Measurements from ENCODE around the gene CD160.
"Not testable (repeated sequence)": the region's sequence is repeated elsewhere in the genome, so short reads cannot be mapped to it uniquely, and the experiment has no call there.

The CD160 gene

DNA sequence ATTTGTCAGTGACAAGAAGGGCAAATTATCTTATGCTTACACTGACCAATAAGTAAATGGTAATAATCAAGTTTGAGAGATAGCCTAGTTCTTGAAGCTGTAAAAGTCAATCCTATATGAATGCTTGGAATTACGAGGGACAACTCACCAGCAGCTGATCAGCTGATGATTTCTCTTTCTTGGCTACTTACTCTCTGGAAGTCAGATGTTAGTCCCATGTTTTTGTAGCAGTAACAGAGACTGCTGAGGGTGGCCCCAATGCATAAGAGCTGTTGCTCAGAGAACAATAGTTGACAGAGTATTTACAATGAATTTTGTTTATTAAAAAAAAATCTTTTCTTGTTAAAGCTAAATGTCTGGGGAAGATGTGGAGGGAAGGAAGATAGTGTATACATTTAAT, 39.3 kb downstream of the CD160 start:
- DNase-seq (ENCODE audit: low spot score): no peak

DNA sequence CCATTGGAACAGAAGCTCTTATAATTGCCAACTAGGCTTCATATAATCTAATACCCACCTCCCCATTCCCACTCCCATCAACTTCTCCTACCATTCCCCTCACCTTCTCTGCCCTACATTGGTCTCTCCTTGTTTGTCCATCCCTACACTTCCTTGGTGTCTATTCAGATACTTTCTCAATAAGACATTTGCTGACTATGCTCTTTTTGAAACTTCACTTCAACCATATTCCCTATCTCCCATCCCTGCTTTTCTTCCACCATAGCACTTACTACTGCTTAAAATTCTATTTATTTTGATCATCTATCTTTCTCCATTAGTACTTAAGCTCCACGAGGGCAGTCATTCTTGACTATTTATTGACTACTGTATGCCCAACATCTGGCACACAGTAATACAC, 40.4 kb downstream of the CD160 start:
- DNase-seq (ENCODE audit: low spot score): no peak

DNA sequence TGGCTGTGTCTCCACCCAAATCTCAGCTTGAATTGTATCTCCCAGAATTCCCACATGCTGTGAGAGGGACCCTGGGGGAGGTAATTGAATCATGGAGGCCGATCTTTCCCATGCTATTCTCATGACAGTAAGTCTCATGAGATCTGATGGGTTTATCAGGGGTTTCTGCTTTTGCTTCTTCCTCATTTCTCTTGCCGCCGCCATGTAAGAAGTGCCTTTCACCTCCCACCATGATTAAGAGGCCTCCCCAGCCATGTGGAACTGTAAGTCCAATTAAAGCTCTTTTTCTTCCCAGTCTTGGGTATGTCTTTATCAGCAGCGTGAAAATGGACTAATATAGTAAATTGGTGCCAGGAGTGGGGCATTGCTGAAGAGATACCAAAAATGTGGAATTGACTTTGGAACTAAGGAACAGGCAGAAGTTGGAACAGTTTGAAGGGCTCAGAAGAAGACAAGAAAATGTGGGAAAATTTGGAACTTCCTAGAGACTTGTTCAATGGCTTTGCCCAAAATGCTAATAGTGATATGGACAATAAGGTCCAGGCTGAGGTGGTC, 41.2 kb downstream of the CD160 start:
- DNase-seq (ENCODE audit: low spot score): not testable (repeated sequence)

DNA sequence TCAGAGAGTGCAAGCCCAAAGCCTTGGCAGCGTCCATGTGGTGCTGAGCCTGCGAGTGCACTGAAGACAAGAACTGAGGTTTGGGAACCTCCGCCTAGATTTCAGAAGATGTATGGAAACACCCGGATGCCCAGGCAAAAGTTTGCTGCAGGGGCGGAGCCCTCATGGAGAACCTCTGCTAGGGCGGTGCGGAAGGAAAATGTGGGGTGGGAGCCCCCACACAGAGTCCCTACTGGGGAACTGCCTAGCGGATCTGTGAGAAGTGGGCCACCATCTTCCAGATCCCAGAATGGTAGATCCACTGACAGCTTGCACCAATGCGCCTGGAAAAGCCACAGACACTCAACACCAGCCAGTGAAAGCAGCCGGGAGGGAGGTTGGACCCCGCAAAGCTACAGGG, 42.2 kb downstream of the CD160 start:
- not testable (repeated sequence) for DNase-seq (ENCODE audit: low spot score)

DNA sequence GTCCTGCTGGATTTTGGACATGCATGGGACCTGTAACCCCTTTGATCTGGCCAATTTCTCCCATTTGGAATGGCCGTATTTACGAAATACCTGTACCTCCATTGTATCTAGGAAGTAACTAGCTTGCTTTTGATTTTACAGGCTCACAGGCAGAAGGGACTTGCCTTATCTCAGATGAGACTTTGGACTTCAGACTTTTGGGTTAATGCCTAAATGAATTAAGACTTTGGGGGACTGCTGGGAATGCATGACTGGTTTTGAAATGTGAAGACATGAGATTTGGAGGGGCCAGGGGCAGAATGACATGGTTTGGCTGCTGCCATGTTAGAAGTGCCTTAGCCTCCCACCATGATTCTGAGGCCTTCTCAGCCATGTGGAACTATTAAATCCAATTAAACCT, 42.7 kb downstream of the CD160 start:
- DNase-seq (ENCODE audit: low spot score): not testable (repeated sequence)

DNA sequence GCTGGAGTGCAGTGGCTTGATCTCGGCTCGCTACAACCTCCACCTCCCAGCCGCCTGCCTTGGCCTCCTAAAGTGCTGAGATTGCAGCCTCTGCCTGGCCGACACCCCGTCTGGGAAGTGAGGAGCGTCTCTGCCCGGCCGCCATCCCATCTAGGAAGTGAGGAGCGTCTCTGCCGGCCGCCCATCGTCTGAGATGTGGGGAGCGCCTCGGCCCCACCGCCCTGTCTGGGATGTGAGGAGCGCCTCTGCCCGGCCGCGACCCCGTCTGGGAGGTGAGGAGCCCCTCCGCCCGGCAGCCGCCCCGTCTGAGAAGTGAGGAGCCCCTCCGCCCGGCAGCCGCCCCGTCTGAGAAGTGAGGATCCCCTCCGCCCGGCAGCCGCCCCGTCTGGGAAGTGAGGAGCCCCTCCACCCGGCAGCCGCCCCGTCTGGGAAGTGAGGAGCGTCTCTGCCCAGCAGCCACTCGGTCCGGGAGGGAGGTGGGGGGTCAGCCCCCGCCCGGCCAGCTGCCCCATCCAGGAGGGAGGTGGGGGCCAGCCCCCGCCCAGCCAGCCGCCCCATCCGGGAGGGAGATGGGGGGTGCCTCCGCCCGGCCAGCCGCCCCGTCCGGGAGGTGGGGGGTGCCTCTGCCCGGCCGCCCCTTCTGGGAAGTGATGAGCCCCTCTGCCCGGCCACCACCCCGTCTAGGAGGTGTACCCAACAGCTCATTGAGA, 45.1 kb downstream of the CD160 start:
- not testable (repeated sequence) for DNase-seq (ENCODE audit: low spot score)

DNA sequence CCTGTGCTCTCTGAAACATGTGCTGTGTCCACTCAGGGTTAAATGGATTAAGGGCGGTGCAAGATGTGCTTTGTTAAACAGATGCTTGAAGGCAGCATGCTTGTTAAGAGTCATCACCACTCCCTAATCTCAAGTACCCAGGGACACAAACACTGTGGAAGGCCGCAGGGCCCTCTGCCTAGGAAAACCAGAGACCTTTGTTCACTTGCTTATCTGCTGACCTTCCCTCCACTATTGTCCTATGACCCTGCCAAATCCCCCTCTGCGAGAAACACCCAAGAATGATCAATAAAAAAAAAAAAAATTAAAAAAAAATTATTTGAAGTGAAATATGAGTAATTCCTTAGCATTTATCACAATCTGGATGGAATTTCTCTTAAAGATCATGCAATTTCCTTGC, 45.8 kb downstream of the CD160 start:
- not testable (repeated sequence) for DNase-seq (ENCODE audit: low spot score)

DNA sequence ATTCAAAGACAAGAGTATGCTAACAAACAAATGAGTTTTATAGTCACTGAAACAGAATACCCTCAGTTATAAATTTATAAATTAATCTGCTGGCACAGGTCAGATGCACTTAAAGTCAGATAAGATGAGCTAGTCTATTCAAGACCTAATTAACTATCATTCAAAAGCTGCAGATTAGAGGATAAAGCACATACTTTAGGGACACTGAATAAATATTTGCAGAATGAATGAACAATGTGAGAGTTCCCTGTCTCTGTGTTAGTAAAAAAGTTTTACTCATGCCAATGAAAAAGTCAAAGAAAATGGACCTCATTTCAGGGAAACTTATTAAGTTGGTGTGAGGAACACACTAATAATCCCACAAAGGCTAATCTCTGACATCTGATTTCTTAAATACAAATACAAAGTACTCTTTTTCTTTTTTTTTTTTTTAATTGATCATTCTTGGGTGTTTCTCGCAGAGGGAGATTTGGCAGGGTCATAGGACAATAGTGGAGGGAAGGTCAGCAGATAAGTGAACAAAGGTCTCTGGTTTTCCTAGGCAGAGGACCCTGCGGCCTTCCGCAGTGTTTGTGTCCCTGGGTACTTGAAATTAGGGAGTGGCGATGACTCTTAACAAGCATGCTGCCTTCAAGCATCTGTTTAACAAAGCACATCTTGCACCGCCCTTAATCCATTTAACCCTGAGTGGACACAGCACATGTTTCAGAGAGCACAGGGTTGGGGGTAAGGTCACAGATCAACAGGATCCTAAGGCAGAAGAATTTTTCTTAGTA, 46.5 kb downstream of the CD160 start:
- DNase-seq (ENCODE audit: low spot score): not testable (repeated sequence)

DNA sequence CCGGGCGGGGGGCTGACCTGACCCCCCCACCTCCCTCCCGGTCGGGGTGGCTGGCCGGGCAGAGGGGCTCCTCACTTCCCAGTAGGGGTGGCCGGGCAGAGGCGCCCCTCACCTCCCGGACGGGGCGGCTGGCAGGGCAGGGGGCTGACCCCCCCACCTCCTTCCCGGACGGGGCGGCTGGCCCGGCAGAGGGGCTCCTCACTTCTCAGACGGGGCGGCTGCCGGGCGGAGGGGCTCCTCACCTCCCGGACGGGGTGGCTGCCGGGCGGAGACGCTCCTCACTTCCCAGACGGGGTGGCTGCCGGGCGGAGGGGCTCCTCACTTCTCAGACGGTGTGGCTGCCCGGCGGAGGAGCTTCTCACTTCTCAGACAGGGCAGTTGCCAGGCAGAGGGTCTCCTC, 47.6 kb downstream of the CD160 start:
- DNase-seq (ENCODE audit: low spot score): not testable (repeated sequence)

DNA sequence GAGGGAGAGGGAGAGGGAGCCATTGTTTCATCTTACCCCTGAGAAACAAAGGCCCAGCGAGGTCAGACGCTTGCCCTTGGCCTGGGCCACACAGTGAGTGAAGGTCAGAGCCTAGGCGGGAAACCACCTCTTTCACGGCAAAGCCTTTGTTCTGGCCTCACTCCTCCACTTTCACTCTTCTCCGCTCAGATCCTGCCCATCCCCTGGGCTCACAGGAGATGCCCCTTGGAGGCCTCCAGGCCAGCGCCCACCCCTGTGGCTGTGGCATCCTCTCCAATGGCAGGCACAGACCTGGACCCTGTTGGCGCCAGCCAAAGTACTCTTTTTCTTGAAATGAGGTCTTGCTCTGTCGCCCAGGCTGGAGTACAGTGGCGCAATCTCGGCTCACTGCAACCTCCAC, 48.7 kb downstream of the CD160 start:
- DNase-seq (ENCODE audit: low spot score): not testable (repeated sequence)

DNA sequence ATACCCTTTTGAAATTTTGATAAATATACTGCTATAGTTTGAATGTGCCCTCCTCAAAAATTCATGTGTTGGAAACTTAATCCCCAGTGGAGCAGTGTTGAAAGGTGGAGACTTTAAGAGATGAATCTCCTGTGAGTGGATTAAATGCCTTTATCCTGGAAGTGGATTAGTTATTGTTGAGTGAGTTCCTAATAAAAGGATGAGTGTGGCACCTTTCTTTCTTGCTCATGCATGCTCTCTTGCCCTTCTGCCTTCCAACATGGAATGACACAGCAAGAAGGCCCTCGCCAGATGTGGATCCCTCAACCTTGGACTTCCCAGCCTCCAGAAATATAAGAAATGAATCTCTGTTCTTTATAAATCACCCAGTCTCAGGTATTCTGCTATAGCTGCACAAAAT, 51.8 kb downstream of the CD160 start:
- DNase-seq (ENCODE audit: low spot score): no peak

DNA sequence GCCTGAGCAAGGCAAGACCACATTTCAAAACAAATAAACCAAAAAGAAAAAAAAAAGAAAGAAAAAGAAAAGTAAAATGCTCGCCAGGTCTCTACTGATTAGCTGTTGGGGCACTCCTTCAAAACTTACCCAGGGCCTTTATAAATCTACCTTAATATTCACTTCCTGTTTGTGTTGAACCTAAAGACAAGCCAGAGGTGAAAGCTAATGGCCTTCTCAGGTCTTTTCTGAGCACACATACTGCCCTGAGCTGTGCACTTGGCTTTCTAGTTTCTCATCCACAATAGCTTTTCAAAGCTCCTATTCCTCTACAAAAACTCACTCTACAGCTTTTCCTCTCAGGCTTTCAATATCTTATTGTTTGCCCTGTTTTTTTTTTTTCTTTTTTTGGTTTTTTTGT, 54.1 kb downstream of the CD160 start:
- no peak for DNase-seq (ENCODE audit: low spot score)

DNA sequence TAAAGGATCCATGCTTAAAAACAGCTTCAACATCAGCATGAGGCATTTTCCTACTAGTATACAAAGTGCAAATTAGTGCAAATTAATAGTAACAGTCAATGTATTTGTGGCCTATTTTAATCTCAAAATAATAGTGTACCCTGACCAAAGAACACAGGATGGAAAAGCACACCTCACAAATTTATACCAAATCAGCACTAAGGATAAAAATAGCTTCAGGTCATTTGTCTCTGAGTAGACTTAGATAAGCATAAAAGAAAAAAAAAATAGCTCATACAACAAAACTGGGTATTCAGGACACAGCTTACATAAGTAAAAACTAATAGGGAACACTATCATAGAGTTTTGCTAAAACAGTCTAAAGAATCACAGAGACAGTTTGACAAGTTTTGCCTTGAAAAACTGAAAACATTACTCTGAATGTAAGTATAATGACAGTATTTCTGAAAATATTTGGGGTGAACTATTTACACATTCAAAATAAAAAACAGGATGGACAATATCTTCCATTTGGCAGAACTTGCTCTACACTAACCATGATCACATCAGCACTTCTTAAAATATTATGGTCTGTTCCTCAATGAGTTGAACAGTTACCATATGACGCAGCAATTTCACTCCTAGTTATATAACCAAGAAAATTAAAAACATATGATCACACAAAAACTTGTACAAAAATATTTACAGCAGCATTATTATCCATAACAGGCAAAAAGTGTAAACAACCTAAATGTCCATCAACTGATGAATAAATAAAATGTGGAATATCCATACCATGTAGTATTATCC, 58.3 kb downstream of the CD160 start:
- no peak for DNase-seq (ENCODE audit: low spot score)

DNA sequence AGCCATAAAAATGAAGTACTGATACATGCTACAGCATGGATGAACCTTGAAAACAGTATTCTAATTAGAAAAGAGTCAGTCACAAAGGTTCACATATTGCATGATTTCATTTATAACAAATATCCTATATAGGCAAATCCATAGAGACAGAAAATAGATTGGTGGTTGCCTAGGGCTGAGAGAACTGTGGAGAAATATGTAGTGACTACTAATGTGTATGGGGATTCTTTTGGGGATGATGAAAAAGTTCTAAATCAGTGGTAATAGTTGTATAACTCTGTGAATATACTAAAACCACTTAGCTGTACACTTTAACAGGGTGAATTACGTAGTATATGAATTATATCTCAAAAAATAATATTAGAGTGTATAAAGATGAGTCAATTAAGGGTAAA, 58.8 kb downstream of the CD160 start:
- no peak for DNase-seq (ENCODE audit: low spot score)

DNA sequence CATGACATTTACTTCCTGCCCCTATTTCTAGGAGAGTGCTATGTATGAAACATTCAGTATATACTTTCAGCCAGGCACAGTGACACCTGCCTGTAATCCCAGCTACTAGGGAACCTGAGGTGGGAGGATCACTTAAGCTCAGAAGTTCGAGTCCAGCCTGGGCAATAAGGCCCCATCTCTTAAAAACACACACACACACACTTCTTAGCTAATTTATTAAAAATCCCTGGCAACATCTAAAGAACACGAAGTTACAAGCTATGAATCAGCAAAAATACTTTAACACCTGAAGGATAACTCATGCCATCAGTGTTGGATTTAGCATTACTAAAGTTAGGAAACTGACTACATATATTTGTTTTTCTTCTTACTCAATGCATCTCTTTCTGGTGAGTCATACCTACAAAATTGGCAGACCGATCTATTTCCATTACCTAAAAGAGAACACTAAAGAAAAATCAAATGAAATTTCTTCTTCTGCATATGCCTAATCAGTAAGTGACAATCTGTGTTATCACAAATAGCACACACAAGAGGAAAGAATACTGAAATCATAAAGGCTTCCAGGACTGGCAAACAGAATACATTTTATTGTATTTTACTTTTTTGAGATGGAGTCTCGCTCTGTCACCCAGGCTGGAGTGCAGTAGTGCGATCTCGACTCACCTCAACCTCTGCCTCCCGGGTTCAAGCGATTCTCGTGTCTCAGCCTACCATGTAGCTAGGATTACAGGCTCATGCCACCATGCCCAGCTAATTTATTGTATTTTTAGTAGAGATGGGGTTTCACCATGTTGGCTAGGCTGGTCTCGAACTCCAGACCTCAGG, 63.2 kb downstream of the CD160 start:
- peak; percentile 70 for DNase-seq (ENCODE audit: low spot score)

DNA sequence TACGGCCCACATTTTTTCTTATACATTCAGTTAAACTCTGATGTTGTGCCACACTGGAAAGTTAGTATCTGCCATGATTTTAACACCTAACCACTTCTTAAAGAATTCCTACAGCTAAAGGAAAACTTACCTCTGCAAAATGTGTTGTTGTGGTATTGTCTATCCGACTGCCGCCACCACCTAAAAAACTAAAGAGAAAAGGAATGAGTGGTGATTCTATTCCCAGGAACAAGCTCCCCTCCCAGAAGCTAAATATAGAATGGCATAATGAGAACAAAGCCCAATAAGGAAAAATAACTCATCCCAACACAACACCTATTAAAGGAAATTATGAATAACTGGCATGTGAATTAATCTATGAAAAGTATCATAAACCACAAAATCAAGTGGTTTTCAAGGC, 65.1 kb downstream of the CD160 start:
- DNase-seq (ENCODE audit: low spot score): no peak

DNA sequence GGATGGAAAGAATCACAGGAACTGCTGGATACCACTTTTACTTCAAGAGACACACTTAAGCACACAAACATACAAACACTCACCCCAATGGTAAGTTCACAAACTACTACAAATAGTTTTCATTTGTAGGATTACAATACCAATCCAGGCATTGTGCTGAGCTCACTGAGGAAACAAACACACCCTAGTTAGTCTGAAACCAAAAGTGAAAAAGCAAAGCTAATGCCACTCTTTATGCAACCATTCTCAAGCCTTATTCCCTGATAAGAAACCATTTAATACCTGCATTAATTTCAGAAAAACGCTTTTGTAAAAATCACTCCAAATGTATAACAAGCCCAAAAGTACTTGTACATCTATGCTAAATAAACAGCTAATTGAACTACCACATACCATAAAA, 66.2 kb downstream of the CD160 start:
- DNase-seq (ENCODE audit: low spot score): peak; percentile 5

DNA sequence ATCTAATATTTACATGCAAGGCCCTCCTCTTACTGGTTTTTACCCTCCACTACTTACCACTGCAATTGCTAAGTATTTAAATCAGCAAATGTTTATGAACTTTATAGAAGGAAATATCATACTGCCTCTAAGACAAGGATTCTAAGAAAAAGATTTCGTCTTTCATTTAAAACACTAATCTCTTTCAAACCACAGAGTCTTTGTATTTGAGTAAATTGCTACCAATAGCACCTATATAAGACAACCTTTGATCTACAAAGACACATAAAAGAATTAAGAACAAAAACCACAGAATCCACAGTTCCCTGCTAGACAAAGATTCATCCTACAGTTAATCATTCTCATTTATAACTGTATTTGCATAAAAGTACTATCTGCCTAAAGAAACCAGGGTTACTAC, 67.0 kb downstream of the CD160 start:
- DNase-seq (ENCODE audit: low spot score): no peak

DNA sequence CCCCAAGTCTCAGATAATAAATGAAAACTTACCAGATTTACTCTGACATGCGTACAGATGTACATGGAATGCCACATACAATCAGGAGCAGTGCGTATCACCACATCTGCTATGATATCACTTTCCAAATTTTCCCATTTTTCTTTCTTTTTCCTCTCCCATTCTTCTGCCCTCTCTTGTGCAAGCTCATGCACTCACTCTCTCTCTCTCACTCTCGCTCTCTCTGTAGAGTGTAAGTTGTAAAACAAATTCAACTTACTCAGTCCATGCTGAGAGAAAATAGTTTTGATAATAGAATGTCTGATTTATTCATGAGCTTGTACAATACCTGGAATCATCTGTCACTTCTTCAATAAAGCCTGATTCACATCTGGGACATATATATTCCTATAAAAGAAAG, 69.3 kb downstream of the CD160 start:
- DNase-seq (ENCODE audit: low spot score): no peak

Measured in LoVo (cell line).